HG02943 (cell line): ENCODE results near the gene STAMBPL1.
"Not testable (repeated sequence)": the region's sequence is repeated elsewhere in the genome, so short reads cannot be mapped to it uniquely, and the experiment has no call there.

Experiments used
- ATAC-seq: cut with Tn5 transposase; IDR thresholded peaks from one replicate; pipeline ENCODE4 v1.9.1; 2021; ENCODE audit warnings: mild to moderate bottlenecking, low read depth, moderate library complexity; ENCODE audit not compliant: unreplicated experiment

The STAMBPL1 gene

DNA sequence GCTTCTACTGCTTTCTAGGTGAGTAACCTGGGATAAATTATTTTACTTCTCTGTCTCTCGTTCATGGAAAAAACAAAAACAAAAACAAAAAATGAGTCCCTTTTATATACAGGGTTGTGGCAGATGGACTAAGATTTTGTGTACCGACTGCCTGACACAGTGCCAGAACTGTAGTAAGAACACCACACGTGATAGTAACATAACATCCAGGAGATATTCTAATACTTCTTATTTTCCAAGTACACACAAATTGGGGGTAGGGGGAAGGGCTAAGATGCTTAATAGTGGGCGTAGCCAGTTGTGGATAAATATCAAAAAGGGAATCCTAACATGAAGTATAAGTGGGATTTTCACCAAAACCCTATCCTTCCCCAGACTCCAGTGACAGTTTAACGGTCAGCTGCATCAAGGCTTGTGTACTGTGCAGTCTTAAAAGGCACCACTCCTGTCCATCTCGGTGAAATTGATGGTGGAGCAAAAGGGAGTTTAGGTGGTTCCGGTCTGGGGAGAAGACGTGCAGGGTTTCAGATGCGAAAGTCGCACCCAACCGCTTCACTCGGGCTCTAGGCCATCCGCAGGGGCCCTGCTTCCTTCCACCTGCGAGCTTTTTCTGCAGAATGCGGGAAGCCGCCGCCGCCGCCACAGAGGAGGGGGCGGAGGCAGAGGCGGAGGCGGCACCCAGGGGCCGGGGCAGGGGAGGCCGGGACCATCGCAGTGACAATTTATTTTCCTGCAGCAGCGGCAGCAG is at the start of gene STAMBPL1:
Gene STAMBPL1 (plus strand): TSS at position 712 of the 748 bp plus-strand sequence. CDS start 21,464 bp downstream, outside the sequence.
- peak; percentile 52 for ATAC-seq

DNA sequence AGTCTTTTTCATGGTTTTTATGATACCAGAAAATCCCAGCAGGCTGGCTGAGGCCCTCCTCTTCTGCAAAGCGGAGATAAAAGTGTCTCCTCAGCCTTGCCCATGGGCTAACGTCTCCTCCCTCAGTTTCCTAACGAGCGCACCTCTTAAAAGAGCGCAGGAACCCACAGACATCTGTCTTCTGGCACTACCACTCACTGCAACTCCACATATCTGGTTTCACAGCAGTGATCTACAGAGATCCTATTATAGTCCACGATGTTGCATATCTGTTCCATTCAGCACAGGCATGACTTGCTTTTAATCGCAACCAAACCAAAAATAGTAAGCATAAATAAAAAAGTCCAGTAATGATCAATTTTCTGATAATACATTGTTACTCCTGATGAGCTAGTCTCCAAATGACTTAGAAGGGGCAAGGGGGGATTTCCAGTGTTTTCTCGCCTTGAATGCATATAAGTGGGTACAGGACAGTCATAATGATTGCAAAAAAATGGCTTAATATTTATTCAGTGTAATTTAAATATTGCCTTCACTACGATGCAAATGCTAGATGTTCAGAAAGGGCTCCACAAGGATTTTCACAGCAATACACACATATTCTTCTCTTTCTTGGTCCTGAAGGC is 49.3 kb upstream of the STAMBPL1 start:
- ATAC-seq = no peak

DNA sequence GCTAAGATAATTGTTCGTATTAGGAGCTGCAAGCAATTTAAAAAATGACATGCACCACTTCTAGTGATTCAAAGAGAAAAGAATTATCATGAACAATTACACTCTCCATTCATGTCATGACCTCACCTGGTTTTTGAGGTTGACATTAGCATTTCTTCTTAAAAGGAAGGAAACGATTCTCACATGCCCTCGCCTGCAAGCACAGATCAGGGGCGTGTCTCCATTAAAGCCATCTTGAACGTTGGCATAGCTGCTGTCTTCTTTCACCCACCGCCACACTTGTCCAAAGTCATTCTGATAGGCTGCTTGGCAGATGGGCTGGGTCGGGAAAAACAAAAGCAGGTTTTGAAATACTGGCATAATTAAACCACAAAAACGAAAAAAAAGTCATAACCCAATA is 48.3 kb upstream of the STAMBPL1 start:
- no peak for ATAC-seq

DNA sequence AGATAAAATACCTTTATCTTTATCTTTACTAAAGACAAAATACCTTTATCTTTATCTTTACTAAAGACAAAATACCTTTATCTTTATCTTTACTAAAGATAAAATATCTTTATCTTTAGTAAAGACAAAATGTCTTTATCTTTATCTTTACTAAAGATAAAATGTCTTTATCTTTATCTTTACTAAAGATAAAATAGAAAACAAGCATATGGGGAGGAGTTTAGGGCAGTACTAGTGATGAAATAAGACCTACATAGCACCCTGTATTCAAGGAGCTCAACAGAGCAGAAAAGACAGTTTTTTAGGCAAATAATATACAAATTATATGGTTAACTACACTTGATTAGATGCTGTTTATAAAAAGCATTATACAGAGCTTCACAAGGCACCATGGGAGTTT is 47.7 kb upstream of the STAMBPL1 start:
- no peak for ATAC-seq

DNA sequence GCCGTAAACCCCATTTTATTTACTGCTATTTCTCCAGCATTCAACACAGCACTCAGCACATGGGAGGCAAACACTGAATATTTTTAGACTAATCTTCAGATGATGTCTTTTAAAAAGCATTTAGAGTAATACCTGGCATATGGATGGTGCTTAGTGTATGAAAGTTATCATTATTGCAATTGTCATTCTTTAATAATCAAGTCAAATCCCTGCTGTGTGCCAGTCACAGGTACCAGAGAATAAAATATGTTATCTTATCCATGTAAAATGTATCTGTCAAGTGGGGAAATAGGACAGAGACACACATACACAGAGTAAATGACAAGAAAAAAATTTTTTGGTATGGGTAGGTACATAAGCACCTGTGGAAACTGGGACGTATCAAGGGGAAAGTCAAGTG is 46.9 kb upstream of the STAMBPL1 start:
- ATAC-seq = no peak

DNA sequence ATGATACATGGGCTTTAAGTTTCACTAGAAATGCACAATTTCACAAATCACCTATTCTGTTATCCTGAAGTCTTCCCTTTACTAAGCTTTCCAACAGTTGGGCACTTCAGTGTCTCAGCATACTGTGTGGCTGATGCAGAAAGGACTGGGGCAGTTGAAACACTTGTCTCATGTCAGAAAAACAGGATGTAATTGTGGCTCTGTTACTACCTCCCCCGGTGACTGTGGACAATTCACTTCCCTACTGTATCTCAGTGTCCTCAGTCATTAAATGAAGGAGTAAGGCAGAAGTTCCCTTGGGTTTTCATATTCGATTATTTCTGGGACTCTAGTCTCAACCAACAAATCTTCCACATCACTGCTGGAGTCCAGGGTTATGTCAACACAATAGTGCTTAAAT is 46.3 kb upstream of the STAMBPL1 start:
- ATAC-seq = no peak

DNA sequence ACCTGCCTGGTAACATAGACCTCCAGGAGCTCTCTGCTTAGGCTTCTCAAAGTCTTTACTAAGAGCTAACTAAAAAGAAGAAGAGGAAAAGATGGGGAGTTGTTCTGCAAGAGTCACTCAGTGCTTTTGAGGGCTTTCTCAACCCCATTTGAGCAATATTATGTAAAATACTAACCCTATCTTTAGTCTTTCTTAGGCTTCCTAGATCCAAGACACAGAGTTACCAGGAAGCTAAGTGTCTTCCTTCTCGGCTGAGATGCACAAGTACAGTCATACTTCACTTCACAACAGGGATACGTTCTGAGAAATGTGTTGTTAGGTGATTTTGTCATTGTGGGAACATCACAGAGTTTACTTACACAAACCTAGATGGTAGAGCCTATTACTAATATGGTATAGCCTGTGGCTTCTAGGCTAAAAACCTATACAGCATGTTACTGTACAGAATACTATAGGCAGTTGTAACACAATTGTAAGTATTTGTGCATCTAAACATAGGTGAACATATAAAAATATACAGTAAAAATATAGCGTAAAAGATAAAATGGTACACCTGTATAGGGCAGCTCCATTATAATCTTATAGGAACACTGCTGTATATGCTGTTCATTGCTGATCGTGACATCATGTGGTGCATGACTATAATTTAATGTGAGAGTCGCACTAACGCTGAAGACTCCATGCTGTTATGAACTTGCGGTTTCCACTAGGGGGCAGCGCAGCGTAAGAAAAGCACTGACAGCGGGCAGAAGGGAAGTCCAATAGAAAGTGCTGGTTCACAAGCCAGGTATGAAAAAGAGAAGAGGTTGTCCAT is 44.7 kb upstream of the STAMBPL1 start:
- ATAC-seq = peak; percentile 74

DNA sequence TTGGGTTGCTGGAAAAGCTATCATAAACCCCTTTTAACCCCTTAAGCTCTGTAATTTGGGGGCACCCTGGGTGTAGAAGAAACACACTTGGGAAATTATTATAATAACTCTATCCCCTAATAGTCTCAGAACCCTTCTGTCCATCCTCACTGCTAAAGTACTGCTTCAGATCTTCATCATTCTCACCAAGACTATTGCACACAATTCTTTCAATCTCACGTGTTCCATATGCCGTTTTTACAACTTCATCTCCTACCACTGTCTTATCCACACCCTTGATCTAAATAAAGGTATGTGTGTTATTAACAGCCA is 44.2 kb upstream of the STAMBPL1 start:
- no peak for ATAC-seq

DNA sequence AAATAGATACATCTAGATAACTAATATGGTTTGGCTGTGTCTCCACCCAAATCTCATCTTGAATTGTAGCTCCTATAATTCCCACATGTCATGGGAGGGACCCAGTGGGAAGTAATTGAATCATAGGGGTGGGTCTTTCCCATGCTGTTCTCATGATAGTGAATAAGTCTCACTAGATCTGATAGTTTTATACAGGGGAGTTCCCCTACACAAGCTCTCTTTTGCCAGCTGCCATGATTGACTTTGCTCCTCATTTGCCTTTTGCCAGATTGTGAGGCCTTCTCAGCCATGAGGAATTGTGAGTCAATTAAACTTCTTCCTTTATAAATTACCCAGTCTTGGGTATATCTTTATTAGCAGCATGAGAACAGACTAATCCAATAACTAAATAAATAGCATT is 42.4 kb upstream of the STAMBPL1 start:
- not testable (repeated sequence) for ATAC-seq

DNA sequence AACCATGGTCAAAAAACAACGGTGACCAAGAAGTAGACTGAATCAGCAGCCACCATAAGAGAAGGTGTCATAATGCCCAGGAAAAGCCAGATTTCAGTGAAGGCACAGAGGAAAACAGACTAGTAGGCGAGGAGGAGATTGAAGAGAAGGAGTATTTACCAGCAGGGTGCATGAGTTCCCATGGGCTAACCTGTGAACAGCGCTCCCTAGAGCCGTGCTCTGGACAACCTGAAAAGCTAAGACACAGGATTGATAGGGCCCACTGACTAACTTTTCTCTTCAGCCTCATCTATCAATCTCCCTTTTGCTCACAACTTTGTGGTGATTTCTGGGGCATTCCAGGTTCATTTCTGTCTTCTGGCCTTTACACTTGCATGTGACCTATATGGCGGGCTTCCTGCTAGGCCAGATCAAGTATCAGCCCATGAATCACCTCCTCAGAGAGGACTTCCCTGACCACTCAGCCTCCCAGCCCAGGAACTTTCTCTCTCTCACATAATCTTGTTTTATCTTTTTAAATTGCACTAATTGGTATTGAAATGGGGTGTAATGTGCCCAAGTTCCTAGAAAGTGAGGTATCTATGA is 41.2 kb upstream of the STAMBPL1 start:
- no peak for ATAC-seq

DNA sequence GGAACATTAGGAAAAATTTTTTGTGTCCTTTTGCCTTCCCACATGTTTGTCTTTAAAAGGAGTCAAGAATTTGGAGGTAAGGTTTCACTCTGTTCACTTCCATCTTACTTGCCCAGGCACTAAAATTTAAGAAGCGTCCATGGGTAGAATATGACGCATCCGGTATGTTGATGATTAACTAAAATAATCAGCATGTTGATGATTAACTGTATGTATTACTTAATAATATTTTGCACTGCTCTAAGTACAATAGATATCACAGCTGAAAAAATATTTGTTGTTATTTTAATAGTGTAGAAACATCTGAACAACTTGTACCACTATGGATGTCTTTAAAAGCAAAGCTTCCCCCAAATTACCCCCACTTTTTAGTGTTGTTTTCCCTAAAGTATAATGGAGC is 39.9 kb upstream of the STAMBPL1 start:
- ATAC-seq = no peak

DNA sequence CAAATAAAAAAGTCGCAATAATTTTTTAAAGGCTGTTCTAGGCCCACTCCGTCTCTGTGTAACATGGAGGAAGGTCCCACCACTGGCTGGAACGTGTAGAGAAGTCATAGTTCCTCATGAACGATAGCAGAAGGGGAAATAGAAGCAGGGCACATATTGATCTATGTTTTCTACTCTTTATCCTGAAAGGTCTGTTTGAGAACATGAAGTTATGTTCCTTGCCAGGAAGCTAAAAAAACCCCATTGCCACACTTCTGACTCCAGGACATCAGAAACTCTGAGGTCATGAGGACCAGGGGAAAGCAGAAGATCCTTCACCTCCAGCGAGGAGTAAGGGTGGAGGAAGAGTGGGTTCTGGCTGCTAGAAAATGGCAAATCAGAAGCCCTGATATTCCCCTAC is 39.2 kb upstream of the STAMBPL1 start:
- ATAC-seq = no peak

DNA sequence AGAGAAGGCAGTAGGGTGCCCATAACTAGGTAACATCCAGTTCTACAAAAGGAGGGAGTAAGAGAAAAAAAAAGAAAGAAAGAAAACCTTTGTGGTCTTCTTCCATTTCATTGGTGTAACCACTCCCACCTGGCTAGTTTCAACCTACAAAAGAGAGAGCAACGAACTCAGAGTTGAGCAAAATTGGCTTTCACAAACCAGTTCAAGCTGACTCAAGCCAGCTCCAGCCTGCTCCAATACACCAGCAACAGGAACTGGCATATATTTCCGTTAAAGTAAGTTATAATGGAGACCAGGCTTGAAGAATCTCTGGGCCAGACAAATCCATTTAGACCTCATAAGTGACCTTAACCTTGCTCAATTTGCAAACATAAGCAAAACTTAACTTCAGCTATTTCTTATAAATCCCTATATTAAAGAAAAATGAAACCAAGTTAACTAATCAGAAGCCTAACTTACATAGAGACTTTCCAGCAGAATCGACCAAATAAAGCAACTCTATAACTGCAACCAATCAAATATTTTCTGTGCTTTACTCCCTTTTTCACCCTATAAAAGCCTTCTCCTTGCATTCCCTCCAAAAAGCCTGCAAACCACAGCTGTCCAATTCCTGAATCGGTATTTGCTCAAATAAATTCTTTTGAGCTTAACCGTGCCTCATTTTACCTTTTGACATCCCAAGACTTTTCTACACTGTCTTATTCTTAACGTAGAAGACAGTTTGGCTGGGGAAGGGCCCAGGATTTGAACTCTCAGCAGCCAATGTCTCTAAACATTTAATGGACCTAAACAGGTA is 38.5 kb upstream of the STAMBPL1 start:
- no peak for ATAC-seq

DNA sequence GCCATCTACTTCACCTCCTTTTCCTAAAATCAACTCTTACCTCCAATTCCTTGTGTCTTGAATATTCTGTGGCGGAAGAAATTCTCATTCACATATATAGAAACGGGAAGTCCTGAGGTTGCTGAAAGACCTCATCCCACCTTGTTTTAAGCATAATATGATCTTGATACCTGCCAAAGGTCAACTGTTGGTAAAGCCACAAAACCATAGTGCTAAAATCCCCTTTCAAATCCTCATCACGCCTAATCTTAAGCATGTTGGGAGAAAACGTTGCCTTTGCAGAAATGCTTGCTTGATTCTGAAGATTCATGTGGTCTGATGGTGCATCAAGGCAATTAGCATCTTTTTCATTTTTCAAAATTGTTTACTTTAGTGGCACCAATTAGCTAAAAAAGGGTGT is 36.9 kb upstream of the STAMBPL1 start:
- no peak for ATAC-seq

DNA sequence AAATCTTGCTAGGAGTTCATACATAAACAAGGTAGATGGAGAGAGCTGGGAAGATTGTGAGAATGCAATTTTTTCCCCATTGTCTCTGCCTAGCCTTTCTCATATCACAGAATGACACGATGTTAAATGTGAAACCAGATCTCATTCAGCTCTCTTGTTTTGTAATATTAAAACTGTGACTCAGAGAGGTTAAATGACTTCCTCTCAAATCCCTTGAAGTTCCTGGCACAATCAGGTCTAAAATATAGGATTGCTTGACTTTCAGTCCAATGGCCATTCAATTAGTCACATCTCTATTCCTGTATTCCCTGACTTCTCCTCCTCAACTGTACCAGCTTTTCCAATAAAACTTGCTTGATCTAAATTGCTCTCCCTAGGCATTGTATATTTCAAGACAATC is 31.5 kb upstream of the STAMBPL1 start:
- no peak for ATAC-seq

DNA sequence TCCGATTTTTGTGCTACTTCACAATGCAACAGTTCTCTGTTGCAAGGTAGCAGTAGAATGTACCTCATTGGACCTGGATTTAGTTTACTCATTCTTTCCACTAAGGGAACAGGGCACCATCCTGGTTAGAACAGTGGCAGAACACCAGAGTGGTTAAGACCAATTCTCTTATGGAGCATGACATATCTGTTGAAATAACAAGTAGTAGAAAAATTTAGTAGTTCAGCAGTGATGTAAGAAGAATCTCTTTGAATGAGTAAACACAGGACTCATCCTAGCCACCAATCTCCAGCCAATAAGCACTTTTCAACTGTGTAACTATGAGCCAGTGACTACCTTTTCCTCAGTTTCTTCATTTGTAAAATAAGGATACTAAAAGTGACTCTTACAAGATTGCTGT is 30.8 kb upstream of the STAMBPL1 start:
- ATAC-seq = no peak

DNA sequence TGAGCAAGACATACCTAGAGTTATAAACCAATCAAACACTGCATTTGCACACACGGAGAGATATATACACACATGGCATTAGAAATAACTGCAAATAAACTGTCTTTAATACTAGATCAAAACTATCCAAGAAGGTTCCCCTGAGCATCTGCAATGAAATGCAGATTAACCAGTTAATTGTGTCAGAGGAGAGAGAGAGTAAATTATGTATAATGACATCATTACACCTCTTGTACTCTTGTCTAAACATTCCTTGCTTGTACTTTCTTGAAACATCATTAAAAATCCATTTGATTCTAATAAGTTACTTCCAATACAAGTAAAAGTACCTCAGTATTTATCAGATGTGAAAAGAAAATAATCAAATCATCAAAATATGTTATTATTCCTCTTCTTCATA is 29.3 kb upstream of the STAMBPL1 start:
- no peak for ATAC-seq

DNA sequence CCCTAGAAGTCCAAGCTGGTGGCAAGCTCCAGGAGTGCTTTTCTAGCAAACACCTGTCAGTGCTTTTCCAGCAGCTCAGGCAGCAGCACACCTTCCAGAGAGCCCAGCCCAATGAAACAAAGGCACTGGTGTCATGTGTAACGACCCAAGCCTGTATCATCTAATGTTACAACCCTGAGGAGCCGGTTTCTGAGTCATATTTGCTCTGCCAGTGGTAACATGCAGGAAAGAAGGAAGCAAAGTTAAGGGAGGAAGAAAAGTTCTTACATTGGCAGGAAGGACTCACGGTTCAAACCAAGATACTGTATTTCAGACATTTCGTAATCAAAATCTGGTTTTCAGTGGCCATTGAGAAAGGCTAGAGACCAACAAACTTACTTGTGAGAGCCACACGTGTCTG is 28.3 kb upstream of the STAMBPL1 start, which contains the start of gene ANKRD22:
Gene ANKRD22 (minus strand): TSS at position 139 of the 400 bp plus-strand sequence. CDS start 237 bp downstream, outside the sequence.
- no peak for ATAC-seq

DNA sequence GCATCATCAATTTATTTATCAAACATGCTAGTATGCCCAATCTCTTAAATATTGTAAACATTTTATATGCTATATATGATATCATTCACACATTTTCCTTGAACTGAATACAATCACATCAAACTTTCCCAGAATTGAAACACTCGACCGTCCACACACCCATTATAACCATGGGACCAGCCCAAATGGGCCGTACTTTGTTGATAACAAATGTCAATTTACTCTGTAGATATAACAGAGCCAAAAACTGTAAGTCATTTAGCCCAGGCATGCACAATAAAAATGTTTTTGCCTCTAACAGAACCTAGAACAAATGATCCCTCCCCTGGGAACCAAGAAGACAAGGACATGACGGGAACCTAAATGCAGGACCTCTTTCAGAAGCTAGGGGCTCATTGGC is 27.7 kb upstream of the STAMBPL1 start:
- no peak for ATAC-seq

DNA sequence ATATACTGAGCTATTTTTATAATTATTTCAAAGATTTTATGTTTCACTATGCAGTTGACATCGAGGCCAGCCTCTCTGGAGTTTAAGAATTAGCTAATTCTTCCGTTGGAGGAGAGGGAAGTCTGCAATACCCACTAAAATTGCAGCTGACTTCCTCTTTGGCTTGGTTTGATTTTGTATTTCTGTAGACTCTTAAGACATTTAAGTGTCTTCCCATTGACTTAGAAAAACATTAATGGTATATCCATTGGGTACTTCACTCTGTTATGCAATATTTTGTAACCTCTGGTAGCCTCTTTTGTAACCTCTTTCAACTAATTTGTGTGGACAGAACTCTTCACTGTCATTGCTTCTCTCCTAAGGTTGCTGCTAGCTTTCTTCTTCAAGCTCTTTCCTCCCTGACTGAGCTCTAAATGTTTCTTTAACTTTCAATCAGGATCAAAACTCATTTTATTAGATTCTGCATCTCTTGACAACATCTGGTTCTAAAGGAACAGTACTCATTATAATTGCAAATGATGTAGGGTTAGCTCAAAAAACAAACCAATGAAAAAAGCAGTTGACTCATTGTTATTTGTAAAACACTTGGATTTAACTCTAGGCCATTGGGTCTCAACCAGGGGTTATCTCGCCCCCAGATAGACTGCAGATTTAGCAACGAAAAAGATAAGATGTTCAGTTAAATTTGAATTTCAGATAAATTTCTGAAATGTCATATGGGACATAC is 26.7 kb upstream of the STAMBPL1 start:
- no peak for ATAC-seq
